ENCODE measurements around the gene TAS2R41.

TAS2R41 gene

GRCh38 chr7:143504937-143505297 lies 27.2 kb downstream of the TAS2R41 start:
- Histone ChIP-seq H3K27me3 (ENCODE audit: control insufficient read depth, insufficient read depth, low read length) (no peaks in the 10 kb centered on the region), H3K4me3 (ENCODE audit: low read depth, low read length) (no peak overlapping the region), H3K9ac (ENCODE audit: low read depth, low read length) (no peak overlapping the region), H3K4me1 (ENCODE audit: control insufficient read depth, insufficient read depth, low read length) (no peaks in the 10 kb centered on the region), H3K27ac (ENCODE audit: low read depth, low read length) (no peak overlapping the region), H3K36me3 (ENCODE audit: control insufficient read depth, insufficient read depth, low read length) (no peaks in the 10 kb centered on the region), H3K9me3 (ENCODE audit: control insufficient read depth, insufficient read depth, low read length) (no peaks in the 10 kb centered on the region)

DNA sequence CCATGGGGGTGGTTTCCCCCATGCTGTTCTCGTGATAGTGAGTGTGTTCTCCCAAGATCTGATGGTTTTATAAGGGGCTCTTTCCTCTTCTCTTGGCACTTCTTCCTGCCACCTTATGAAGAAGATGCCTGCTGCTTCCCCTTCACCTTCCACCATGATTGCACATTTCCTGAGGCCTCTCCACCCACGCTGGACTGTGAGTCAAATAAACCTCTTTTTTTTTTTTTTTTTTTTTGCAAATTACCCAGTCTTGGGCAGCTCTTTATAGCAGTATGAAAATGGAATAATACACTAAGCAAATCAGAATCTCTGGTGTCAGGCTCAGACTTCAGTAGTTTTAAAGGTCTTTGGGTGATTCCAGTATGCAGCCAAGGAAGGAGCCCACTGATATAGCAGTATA lies 28.2 kb downstream of the TAS2R41 start:
- no peak overlapping the region for H3K27ac ChIP-seq (ENCODE audit: low read depth, low read length)

DNA sequence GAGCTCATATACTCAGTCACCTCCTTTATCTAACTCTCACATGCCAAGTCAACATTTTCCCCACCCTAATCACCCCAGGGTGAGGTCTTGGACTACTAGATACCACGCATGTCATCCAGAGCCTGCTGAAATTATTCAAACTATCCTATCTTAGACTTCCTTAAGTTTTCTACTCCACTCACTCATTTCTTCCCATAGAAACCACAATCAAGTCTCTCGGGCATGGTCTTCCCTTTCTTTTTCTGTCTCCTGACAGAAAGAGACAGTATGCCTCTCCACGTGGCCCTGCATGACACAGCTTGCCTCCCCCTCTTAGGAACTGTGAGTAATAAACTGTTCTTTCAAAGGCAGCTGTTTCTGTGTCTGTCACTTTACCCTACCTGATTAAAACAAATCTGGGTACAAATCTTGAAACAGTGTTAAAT lies 29.4 kb downstream of the TAS2R41 start:
- Histone ChIP-seq H3K9me3 (ENCODE audit: control insufficient read depth, insufficient read depth, low read length) (no peaks in the 10 kb centered on the region), H3K9ac (ENCODE audit: low read depth, low read length) (no peak overlapping the region), H3K27me3 (ENCODE audit: control insufficient read depth, insufficient read depth, low read length) (no peaks in the 10 kb centered on the region), H3K27ac (ENCODE audit: low read depth, low read length) (no peak overlapping the region), H3K4me3 (ENCODE audit: low read depth, low read length) (no peak overlapping the region), H3K36me3 (ENCODE audit: control insufficient read depth, insufficient read depth, low read length) (no peaks in the 10 kb centered on the region), H3K4me1 (ENCODE audit: control insufficient read depth, insufficient read depth, low read length) (no peaks in the 10 kb centered on the region)

More for the DNA sequence above, 28.2 kb downstream of the TAS2R41 start:
- no peak overlapping the region for H3K4me3 ChIP-seq (ENCODE audit: low read depth, low read length)
- H3K27me3 ChIP-seq (ENCODE audit: control insufficient read depth, insufficient read depth, low read length): no peaks in the 10 kb centered on the region
- H3K9me3 ChIP-seq (ENCODE audit: control insufficient read depth, insufficient read depth, low read length): no peaks in the 10 kb centered on the region
- H3K36me3 ChIP-seq (ENCODE audit: control insufficient read depth, insufficient read depth, low read length): no peaks in the 10 kb centered on the region
- H3K9ac ChIP-seq (ENCODE audit: low read depth, low read length): no peak overlapping the region
- H3K4me1 ChIP-seq (ENCODE audit: control insufficient read depth, insufficient read depth, low read length): no peaks in the 10 kb centered on the region

DNA sequence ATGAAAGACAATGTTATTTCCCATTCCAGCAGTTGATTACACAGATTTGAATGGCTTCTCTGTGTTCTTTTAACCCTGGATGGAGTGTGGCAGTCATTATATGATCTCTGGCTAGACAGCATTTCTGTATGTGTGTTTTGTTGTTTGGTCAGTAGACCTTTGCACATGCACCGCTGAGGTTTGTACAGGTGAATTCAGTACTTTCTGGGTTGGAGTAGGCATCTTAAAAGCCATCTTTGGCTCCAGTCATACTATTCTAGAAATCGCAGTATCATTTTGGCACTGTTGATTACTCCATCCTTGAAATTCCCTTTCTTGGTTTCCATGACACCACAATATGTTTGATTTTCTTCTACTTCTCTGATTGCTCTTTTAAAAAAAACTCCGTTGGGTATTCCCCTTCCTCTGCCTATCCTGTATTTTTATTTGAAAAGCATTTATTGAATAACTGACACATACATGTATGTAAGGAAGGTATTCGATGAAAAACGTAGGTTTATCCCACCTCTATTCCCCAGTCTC lies 29.9 kb downstream of the TAS2R41 start:
- Histone ChIP-seq H3K27me3 (ENCODE audit: control insufficient read depth, insufficient read depth, low read length) (no peaks in the 10 kb centered on the region), H3K4me1 (ENCODE audit: control insufficient read depth, insufficient read depth, low read length) (no peaks in the 10 kb centered on the region), H3K36me3 (ENCODE audit: control insufficient read depth, insufficient read depth, low read length) (no peaks in the 10 kb centered on the region), H3K9ac (ENCODE audit: low read depth, low read length) (no peak overlapping the region), H3K27ac (ENCODE audit: low read depth, low read length) (no peak overlapping the region), H3K9me3 (ENCODE audit: control insufficient read depth, insufficient read depth, low read length) (no peaks in the 10 kb centered on the region), H3K4me3 (ENCODE audit: low read depth, low read length) (no peak overlapping the region)

DNA sequence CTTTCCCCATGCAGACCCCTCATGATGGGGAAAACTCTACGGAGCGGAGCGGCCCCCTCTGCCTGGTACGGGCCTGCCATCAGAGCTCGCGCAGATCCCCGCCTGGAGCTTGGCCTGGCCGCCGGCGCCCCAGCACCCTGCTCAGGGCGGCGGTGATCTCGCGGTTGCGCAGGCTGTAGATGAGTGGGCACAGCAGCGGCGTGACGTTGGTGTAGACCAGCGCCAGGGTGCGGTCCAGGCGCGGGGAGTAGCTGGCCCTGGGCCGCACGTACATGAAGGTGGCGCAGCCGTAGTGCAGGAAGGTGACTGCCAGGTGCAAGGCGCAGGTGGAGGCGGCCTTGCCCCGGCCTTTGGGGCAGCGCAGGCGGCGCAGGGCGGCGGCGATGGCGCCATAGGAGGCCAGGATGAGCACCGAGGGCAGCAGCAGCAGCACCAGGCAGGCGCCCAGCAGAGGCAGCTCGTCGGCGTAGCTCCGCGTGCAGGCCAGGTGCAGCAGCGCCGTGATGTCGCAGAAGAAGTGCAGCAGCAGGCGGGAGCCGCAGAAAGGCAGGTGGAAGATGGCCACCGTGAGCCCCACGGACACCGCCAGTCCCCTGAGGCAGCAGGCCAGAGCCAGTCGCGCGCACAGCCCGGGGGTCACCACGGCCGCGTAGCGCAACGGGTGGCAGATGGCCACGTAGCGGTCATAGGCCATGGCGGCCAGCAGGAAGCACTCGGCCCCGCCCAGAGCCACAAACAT lies 33.4 kb downstream of the TAS2R41 start:
- Histone ChIP-seq H3K4me3 (ENCODE audit: low read depth, low read length) (no peak overlapping the region), H3K9ac (ENCODE audit: low read depth, low read length) (no peak overlapping the region), H3K9me3 (ENCODE audit: control insufficient read depth, insufficient read depth, low read length) (no peaks in the 10 kb centered on the region), H3K36me3 (ENCODE audit: control insufficient read depth, insufficient read depth, low read length) (no peaks in the 10 kb centered on the region), H3K27me3 (ENCODE audit: control insufficient read depth, insufficient read depth, low read length) (no peaks in the 10 kb centered on the region), H3K4me1 (ENCODE audit: control insufficient read depth, insufficient read depth, low read length) (no peaks in the 10 kb centered on the region), H3K27ac (ENCODE audit: low read depth, low read length) (no peak overlapping the region)

GRCh38 chr7:143511593-143512047 lies 33.9 kb downstream of the TAS2R41 start:
- Histone ChIP-seq H3K27me3 (ENCODE audit: control insufficient read depth, insufficient read depth, low read length) (no peaks in the 10 kb centered on the region), H3K27ac (ENCODE audit: low read depth, low read length) (no peak overlapping the region), H3K9me3 (ENCODE audit: control insufficient read depth, insufficient read depth, low read length) (no peaks in the 10 kb centered on the region), H3K4me1 (ENCODE audit: control insufficient read depth, insufficient read depth, low read length) (no peaks in the 10 kb centered on the region), H3K4me3 (ENCODE audit: low read depth, low read length) (no peak overlapping the region), H3K36me3 (ENCODE audit: control insufficient read depth, insufficient read depth, low read length) (no peaks in the 10 kb centered on the region), H3K9ac (ENCODE audit: low read depth, low read length) (no peak overlapping the region)

- H3K4me1 ChIP-seq (ENCODE audit: control insufficient read depth, insufficient read depth, low read length): peaks cover 9% of the 10 kb centered on the region
- no peak overlapping the region for H3K9ac ChIP-seq (ENCODE audit: low read depth, low read length)
- H3K9me3 ChIP-seq (ENCODE audit: control insufficient read depth, insufficient read depth, low read length): no peaks in the 10 kb centered on the region
Observed at GRCh38 chr7:143512488-143513340, 35.0 kb downstream of the TAS2R41 start.

DNA sequence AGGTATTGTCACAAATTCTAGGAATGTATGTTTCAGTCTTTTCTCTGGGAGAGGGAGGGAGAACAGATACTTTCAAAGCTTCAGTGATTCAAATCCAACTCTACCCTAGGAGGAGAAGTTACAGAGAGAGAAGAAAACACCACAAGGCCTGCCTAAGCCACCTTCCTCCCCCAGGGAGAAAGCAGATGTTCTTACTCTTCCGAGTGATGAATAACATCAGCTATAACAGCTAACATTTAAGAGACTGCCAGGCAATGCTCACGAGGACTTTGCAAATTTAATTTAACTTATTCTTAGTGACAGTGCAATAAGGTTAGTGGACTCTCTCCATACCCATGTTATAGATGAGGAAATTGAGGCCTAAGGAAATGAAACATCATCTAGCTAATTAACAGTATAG lies 36.8 kb downstream of the TAS2R41 start:
- Histone ChIP-seq H3K9me3 (ENCODE audit: control insufficient read depth, insufficient read depth, low read length) (no peaks in the 10 kb centered on the region), H3K4me1 (ENCODE audit: control insufficient read depth, insufficient read depth, low read length) (peaks cover 22% of the 10 kb centered on the region), H3K27me3 (ENCODE audit: control insufficient read depth, insufficient read depth, low read length) (no peaks in the 10 kb centered on the region; the same call in 1 of the 2 replicates), H3K4me3 (ENCODE audit: low read depth, low read length) (no peak overlapping the region), H3K36me3 (ENCODE audit: control insufficient read depth, insufficient read depth, low read length) (no peaks in the 10 kb centered on the region), H3K9ac (ENCODE audit: low read depth, low read length) (no peak overlapping the region), H3K27ac (ENCODE audit: low read depth, low read length) (no peak overlapping the region)

More at GRCh38 chr7:143512488-143513340, 35.0 kb downstream of the TAS2R41 start:
- no peak overlapping the region for H3K27ac ChIP-seq (ENCODE audit: low read depth, low read length)
- H3K27me3 ChIP-seq (ENCODE audit: control insufficient read depth, insufficient read depth, low read length): no peaks in the 10 kb centered on the region; the same call in 1 of the 2 replicates
- no peak overlapping the region for H3K4me3 ChIP-seq (ENCODE audit: low read depth, low read length)
- no peaks in the 10 kb centered on the region for H3K36me3 ChIP-seq (ENCODE audit: control insufficient read depth, insufficient read depth, low read length)

DNA sequence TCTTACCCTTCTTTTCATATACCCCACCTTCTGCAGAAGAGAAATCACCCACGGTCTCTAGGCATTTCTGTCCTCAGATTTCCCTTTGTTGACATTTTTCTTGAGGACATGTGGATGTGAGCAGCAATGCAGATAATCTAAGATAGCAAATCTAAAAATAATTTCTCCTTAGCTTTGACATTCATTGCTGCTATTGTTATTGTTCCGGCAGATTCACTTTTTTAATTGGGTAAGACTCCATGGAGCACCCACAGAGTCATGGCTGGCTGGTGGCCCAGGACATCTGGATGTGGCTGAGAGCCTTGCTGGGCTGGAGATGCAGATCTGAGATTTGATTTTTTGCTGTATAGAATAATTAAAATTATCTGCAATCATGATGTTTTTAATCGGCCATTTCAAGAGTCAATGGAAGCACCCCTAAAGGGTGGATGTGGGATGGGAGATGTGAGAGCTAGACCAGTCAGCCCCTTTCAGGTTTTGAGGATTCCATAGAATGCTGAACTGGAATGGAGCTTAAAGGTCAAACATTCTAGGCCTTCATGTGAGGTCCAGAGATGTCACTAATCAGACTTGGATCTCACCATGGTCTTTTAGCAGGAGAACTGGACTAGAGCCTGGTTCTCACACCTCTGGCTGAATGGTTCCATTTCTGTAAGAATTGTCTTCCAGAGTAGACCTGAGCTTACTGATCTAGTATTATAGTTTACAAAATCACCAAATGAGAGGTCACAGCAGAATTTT lies 37.5 kb downstream of the TAS2R41 start:
- H3K27ac ChIP-seq (ENCODE audit: low read depth, low read length): no peak overlapping the region
- H3K4me3 ChIP-seq (ENCODE audit: low read depth, low read length): no peak overlapping the region
- peaks cover 22% of the 10 kb centered on the region for H3K4me1 ChIP-seq (ENCODE audit: control insufficient read depth, insufficient read depth, low read length)
- H3K9ac ChIP-seq (ENCODE audit: low read depth, low read length): no peak overlapping the region
- H3K9me3 ChIP-seq (ENCODE audit: control insufficient read depth, insufficient read depth, low read length): no peaks in the 10 kb centered on the region
- no peaks in the 10 kb centered on the region for H3K36me3 ChIP-seq (ENCODE audit: control insufficient read depth, insufficient read depth, low read length)
- no peaks in the 10 kb centered on the region; the same call in 1 of the 2 replicates for H3K27me3 ChIP-seq (ENCODE audit: control insufficient read depth, insufficient read depth, low read length)

DNA sequence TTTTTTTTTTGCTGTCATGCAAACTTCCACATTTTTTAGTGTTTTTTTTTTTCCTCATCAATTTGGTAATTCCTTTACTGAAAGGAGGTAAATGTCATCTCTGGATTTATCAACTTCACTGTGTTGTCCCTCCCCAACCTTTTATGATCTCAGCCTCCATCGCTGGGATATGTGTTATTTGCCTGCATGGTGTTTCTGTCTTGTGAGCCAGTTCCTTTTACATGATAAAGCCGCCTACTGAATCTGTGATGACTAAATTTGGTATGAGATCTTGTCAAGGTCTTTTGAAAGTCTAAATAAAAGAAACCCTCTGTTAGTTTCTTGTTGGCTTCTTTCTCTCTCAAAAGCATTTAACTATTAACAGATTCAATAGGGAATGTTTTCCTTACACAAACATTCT lies 39.3 kb downstream of the TAS2R41 start:
- no peak overlapping the region for H3K27ac ChIP-seq (ENCODE audit: low read depth, low read length)
- peaks cover 22% of the 10 kb centered on the region for H3K4me1 ChIP-seq (ENCODE audit: control insufficient read depth, insufficient read depth, low read length)
- no peak overlapping the region for H3K9ac ChIP-seq (ENCODE audit: low read depth, low read length)
- no peak overlapping the region for H3K4me3 ChIP-seq (ENCODE audit: low read depth, low read length)
- H3K27me3 ChIP-seq (ENCODE audit: control insufficient read depth, insufficient read depth, low read length): no peaks in the 10 kb centered on the region; the same call in 1 of the 2 replicates
- no peaks in the 10 kb centered on the region for H3K9me3 ChIP-seq (ENCODE audit: control insufficient read depth, insufficient read depth, low read length)
- H3K36me3 ChIP-seq (ENCODE audit: control insufficient read depth, insufficient read depth, low read length): no peaks in the 10 kb centered on the region
